DND-41 (cell line): ENCODE results near the gene ROCK2.
"Not testable (repeated sequence)": the region's sequence is repeated elsewhere in the genome, so short reads cannot be mapped to it uniquely, and the experiment has no call there.

Experiments
- ATAC-seq: fragments of 200-7000 bp; cut with Tn5 transposase; 3 replicates; pipeline ENCODE4 v1.9.1; 2021; ENCODE audit warnings: low read depth; ENCODE audit not compliant: insufficient read depth
- DNase-seq: peaks from one replicate; pipeline ENCODE4 v3.0.0-alpha.2; 2020
- H2AFZ ChIP-seq: 2 replicates; pipeline ENCODE4 v1.6.0; 2012; ENCODE audit warnings: low read depth, low read length
- H3K27ac ChIP-seq: 2 replicates; pipeline ENCODE4 v1.5.1; 2012; ENCODE audit warnings: low read length, inconsistent platforms
- H3K27me3 ChIP-seq: fragments of 200-600 bp; sonication (generic); 2 replicates; pipeline ENCODE4 v1.6.0; 2012; ENCODE audit warnings: low read length, mild to moderate bottlenecking, inconsistent platforms; ENCODE audit not compliant: insufficient read depth, poor library complexity
- H3K36me3 ChIP-seq: 2 replicates; pipeline ENCODE4 v1.5.1; 2012; ENCODE audit warnings: low read length, inconsistent platforms; ENCODE audit not compliant: insufficient read depth
- H3K4me1 ChIP-seq: 2 replicates; pipeline ENCODE4 v1.5.1; 2012; ENCODE audit warnings: mild to moderate bottlenecking, low read length; ENCODE audit not compliant: insufficient read depth
- H3K4me2 ChIP-seq: 2 replicates; pipeline ENCODE4 v1.6.0; 2012; ENCODE audit warnings: mild to moderate bottlenecking, moderate library complexity, low read length, inconsistent platforms; ENCODE audit not compliant: insufficient read depth
- H3K4me3 ChIP-seq, 2 experiments: fragments of 200-600 bp in 1 of 2; shearing (Covaris generic) in 1 of 2; 2 replicates each; pipeline ENCODE4 v1.5.1; 2012 to 2016; ENCODE audit warnings: inconsistent platforms in 2 of 2, low read length in 2 of 2, mild to moderate bottlenecking in 2 of 2, low read depth in 1 of 2, moderate library complexity in 1 of 2
- H3K79me2 ChIP-seq: 2 replicates; pipeline ENCODE4 v1.6.0; 2012; ENCODE audit warnings: low read length, inconsistent platforms; ENCODE audit not compliant: insufficient read depth
- H3K9ac ChIP-seq: 2 replicates; pipeline ENCODE4 v1.6.0; 2012; ENCODE audit warnings: low read depth, mild to moderate bottlenecking, inconsistent platforms, low read length, moderate library complexity
- H3K9me3 ChIP-seq: 2 replicates; pipeline ENCODE4 v1.5.1; 2012; ENCODE audit warnings: low read length, moderate library complexity, mild to moderate bottlenecking, inconsistent platforms; ENCODE audit not compliant: insufficient read depth, severe bottlenecking
- H4K20me1 ChIP-seq: 2 replicates; pipeline ENCODE4 v1.6.0; 2012; ENCODE audit warnings: low read length; ENCODE audit not compliant: insufficient read depth
- EZH2 ChIP-seq: IDR thresholded peaks from 3 replicates; pipeline ENCODE4 v1.6.1; 2012; ENCODE audit warnings: borderline replicate concordance, low read depth, mild to moderate bottlenecking, moderate library complexity, low read length, inconsistent platforms; ENCODE audit not compliant: severe bottlenecking
- TF ChIP-seq, protein P1 (sequence below): IDR thresholded peaks from 2 replicates; pipeline ENCODE4 v1.5.1; 2012; ENCODE audit warnings: borderline replicate concordance, low read length, moderate library complexity, mild to moderate bottlenecking; ENCODE audit not compliant: poor library complexity, severe bottlenecking; ENCODE audit errors: extremely low read depth

Gene ROCK2

DNA sequence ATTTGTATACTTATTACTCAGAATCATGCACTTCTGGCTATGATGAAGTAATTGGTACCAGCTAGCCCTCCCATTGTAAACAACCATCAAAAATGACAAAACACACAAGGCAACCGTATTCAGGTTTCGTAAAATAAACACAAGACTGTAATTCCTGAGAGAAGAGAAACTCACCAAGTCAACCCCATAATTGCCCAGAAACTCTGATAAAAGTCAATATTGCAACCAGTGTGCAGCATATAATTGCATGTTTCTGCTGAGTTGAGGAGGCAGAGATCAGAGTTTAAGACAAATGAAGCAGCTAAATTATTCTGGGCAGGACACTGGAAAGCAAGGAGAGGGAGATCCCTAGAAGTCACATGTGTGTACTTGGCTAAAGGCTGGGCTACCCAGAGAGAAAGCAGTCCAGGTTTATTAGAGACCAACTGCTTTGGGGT is 90.3 kb downstream of the ROCK2 start:
- H3K27ac ChIP-seq = no peak overlapping the region
- no peaks in the 10 kb centered on the region for H3K4me1 ChIP-seq
- H3K79me2 ChIP-seq = peaks cover 21% of the 10 kb centered on the region
- H3K4me3 ChIP-seq = no peak overlapping the region
- no peak for TF ChIP-seq EZH2
- H3K36me3 ChIP-seq = peaks cover 7% of the 10 kb centered on the region
- H3K9me3 ChIP-seq = no peaks in the 10 kb centered on the region
- ATAC-seq (no peak), DNase-seq (no peak)
- no peaks in the 10 kb centered on the region for H3K27me3 ChIP-seq
- H4K20me1 ChIP-seq = peaks cover 9% of the 10 kb centered on the region; the same call in 1 of the 2 replicates
- no peak overlapping the region for H3K4me2 ChIP-seq
- no peak overlapping the region for H3K9ac ChIP-seq
- H2AFZ ChIP-seq = no peak overlapping the region

GRCh38 chr2:11252458-11252857 is 92.0 kb downstream of the ROCK2 start:
- H3K9me3 ChIP-seq, H3K4me2 ChIP-seq, ATAC-seq, H3K4me1 ChIP-seq, H3K27ac ChIP-seq, H3K27me3 ChIP-seq, H2AFZ ChIP-seq, DNase-seq, H3K4me3 ChIP-seq, H4K20me1 ChIP-seq, H3K9ac ChIP-seq, H3K36me3 ChIP-seq: not testable (repeated sequence)
- H3K79me2 ChIP-seq = peaks cover 21% of the 10 kb centered on the region

GRCh38 chr2:11250400-11251196 is 93.8 kb downstream of the ROCK2 start:
- Histone ChIP-seq H3K79me2 (peaks cover 21% of the 10 kb centered on the region), H2AFZ (no peak overlapping the region), H4K20me1 (peaks cover 9% of the 10 kb centered on the region; the same call in 1 of the 2 replicates), H3K4me1 (no peaks in the 10 kb centered on the region), H3K4me2 (no peak overlapping the region), H3K36me3 (no peaks in the 10 kb centered on the region; the same call in 1 of the 2 replicates), H3K9ac (no peak overlapping the region), H3K4me3 (no peak overlapping the region), H3K27ac (no peak overlapping the region), H3K27me3 (no peaks in the 10 kb centered on the region), H3K9me3 (no peaks in the 10 kb centered on the region)
- TF ChIP-seq, protein P1, sequence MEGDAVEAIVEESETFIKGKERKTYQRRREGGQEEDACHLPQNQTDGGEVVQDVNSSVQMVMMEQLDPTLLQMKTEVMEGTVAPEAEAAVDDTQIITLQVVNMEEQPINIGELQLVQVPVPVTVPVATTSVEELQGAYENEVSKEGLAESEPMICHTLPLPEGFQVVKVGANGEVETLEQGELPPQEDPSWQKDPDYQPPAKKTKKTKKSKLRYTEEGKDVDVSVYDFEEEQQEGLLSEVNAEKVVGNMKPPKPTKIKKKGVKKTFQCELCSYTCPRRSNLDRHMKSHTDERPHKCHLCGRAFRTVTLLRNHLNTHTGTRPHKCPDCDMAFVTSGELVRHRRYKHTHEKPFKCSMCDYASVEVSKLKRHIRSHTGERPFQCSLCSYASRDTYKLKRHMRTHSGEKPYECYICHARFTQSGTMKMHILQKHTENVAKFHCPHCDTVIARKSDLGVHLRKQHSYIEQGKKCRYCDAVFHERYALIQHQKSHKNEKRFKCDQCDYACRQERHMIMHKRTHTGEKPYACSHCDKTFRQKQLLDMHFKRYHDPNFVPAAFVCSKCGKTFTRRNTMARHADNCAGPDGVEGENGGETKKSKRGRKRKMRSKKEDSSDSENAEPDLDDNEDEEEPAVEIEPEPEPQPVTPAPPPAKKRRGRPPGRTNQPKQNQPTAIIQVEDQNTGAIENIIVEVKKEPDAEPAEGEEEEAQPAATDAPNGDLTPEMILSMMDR = no peak
- TF ChIP-seq EZH2 = no peak
- ATAC-seq = no peak
- DNase-seq = no peak

DNA sequence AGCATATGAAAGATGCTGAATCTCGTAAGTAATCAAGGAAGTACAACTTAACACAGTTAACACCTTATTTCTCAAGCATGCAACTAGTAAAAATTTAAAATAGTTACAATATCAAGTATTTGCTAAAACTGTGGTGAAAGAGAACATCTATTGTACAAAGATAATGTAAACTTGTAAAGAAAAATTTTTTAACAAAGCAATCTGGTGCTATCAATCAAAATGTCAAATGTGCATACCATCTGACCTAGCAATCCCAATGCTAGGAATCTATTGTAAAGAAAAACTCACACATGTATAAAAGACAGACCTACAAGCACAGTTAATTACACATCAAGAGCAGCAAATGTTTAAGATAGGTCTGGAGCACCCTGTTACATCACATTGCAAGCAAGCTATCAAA is 99.1 kb downstream of the ROCK2 start:
- Histone ChIP-seq H2AFZ (no peak overlapping the region), H3K4me3 (no peak overlapping the region), H3K9ac (no peak overlapping the region), H3K4me1 (no peaks in the 10 kb centered on the region), H3K4me2 (no peak overlapping the region), H3K36me3 (peaks cover 11% of the 10 kb centered on the region; the same call in 1 of the 2 replicates), H3K27ac (no peak overlapping the region), H3K79me2 (no peaks in the 10 kb centered on the region), H3K9me3 (no peaks in the 10 kb centered on the region), H3K27me3 (no peaks in the 10 kb centered on the region), H4K20me1 (no peaks in the 10 kb centered on the region)
- ATAC-seq (no peak), DNase-seq (no peak)
- TF ChIP-seq, protein P1 = no peak
- TF ChIP-seq EZH2 = no peak
